H9 (cell line): Measurements from ENCODE around the gene TUT4. TPM values are rescaled to one million over a fixed set of nuclear protein-coding genes. Genes with fewer than 3 reads are reported as not detected.

Experiments used
- DNase-seq: peaks from one replicate; pipeline ENCODE4 v3.0.0-alpha.2; 2017
- H2AFZ ChIP-seq: one replicate; pipeline ENCODE4 v1.6.1; 2013; ENCODE audit warnings: mild to moderate bottlenecking, low read length, control low read depth, moderate library complexity
- H2AK5ac ChIP-seq: 2 replicates; pipeline ENCODE4 v1.6.1; 2013; ENCODE audit warnings: low read length, control low read depth, mixed read lengths; ENCODE audit not compliant: insufficient read length
- H2BK120ac ChIP-seq: one replicate; pipeline ENCODE4 v1.6.1; 2013; ENCODE audit warnings: low read depth, mild to moderate bottlenecking, low read length, control low read depth, inconsistent platforms; ENCODE audit not compliant: poor library complexity, severe bottlenecking
- H2BK12ac ChIP-seq: 2 replicates; pipeline ENCODE4 v1.6.1; 2013; ENCODE audit warnings: low read length, control low read depth, mixed read lengths, low read depth; ENCODE audit not compliant: insufficient read length
- H2BK15ac ChIP-seq: 2 replicates; pipeline ENCODE4 v1.6.1; 2013; ENCODE audit warnings: low read depth, low read length, control low read depth
- H2BK20ac ChIP-seq: one replicate; pipeline ENCODE4 v1.6.1; 2013; ENCODE audit warnings: low read depth, mild to moderate bottlenecking, low read length, control low read depth, inconsistent platforms; ENCODE audit not compliant: poor library complexity, severe bottlenecking
- H2BK5ac ChIP-seq: 2 replicates; pipeline ENCODE4 v1.6.1; 2013; ENCODE audit warnings: low read length, control low read depth, mixed read lengths; ENCODE audit not compliant: insufficient read length
- H3K14ac ChIP-seq: 2 replicates; pipeline ENCODE4 v1.6.1; 2013; ENCODE audit warnings: low read length, control low read depth; ENCODE audit not compliant: insufficient read depth
- H3K18ac ChIP-seq: 2 replicates; pipeline ENCODE4 v1.6.1; 2013; ENCODE audit warnings: low read depth, mild to moderate bottlenecking, mixed read lengths, low read length, control low read depth; ENCODE audit not compliant: insufficient read length
- H3K23ac ChIP-seq: 2 replicates; pipeline ENCODE4 v1.6.1; 2013; ENCODE audit warnings: low read length, control low read depth, mixed read lengths, low read depth; ENCODE audit not compliant: insufficient read length
- H3K23me2 ChIP-seq: 2 replicates; pipeline ENCODE4 v1.6.1; 2013; ENCODE audit warnings: low read depth, mild to moderate bottlenecking, mixed read lengths, low read length, control low read depth; ENCODE audit not compliant: insufficient read length, poor library complexity, severe bottlenecking
- H3K27ac ChIP-seq: 2 replicates; pipeline ENCODE4 v1.5.1; 2013; ENCODE audit warnings: low read length, control low read depth, mixed read lengths, low read depth; ENCODE audit not compliant: insufficient read length
- H3K27me3 ChIP-seq: 2 replicates; pipeline ENCODE4 v1.6.1; 2013; ENCODE audit warnings: low read length, control low read depth, inconsistent platforms; ENCODE audit not compliant: insufficient read depth
- H3K4ac ChIP-seq: 2 replicates; pipeline ENCODE4 v1.6.1; 2013; ENCODE audit warnings: low read depth, mild to moderate bottlenecking, control low read depth, inconsistent platforms, low read length, moderate library complexity
- H3K4me1 ChIP-seq: 2 replicates; pipeline ENCODE4 v1.6.1; 2013; ENCODE audit warnings: low read length, control low read depth, inconsistent platforms; ENCODE audit not compliant: insufficient read depth
- H3K4me2 ChIP-seq: 2 replicates; pipeline ENCODE4 v1.6.1; 2013; ENCODE audit warnings: low read length, control low read depth, mixed read lengths; ENCODE audit not compliant: insufficient read length, insufficient read depth
- H3K56ac ChIP-seq: 2 replicates; pipeline ENCODE4 v1.6.1; 2013; ENCODE audit warnings: low read depth, mild to moderate bottlenecking, mixed read lengths, low read length, control low read depth; ENCODE audit not compliant: insufficient read length
- H3K79me1 ChIP-seq: 2 replicates; pipeline ENCODE4 v1.6.1; 2013; ENCODE audit warnings: low read depth, mild to moderate bottlenecking, moderate library complexity, low read length, control low read depth, inconsistent platforms; ENCODE audit not compliant: insufficient read depth, poor library complexity, severe bottlenecking
- H3K79me2 ChIP-seq: 2 replicates; pipeline ENCODE4 v1.6.1; 2013; ENCODE audit warnings: low read length, control low read depth, inconsistent platforms; ENCODE audit not compliant: insufficient read depth
- H3K9ac ChIP-seq: 2 replicates; pipeline ENCODE4 v1.6.1; 2013; ENCODE audit warnings: low read length, control low read depth, mixed read lengths; ENCODE audit not compliant: insufficient read length; ENCODE audit errors: extremely low read depth
- H3K9me3 ChIP-seq: one replicate; pipeline ENCODE4 v1.6.1; 2013; ENCODE audit warnings: low read depth, low read length, inconsistent platforms; ENCODE audit not compliant: control insufficient read depth
- H3T11ph ChIP-seq: one replicate; pipeline ENCODE4 v1.6.1; 2013; ENCODE audit warnings: mild to moderate bottlenecking, low read length, control low read depth, inconsistent platforms
- H4K20me1 ChIP-seq: one replicate; pipeline ENCODE4 v1.6.1; 2013; ENCODE audit not compliant: control insufficient read depth, insufficient read length, insufficient read depth
- H4K5ac ChIP-seq: 2 replicates; pipeline ENCODE4 v1.6.1; 2013; ENCODE audit warnings: low read depth, mild to moderate bottlenecking, mixed read lengths, low read length, control low read depth; ENCODE audit not compliant: insufficient read length
- H4K8ac ChIP-seq: replicated peaks from 2 replicates; pipeline ENCODE4 v1.6.1; 2013; ENCODE audit warnings: low read length, control low read depth, mixed read lengths, low read depth; ENCODE audit not compliant: insufficient read length
- H4K91ac ChIP-seq: 2 replicates; pipeline ENCODE4 v1.6.1; 2013; ENCODE audit warnings: low read depth, mild to moderate bottlenecking, moderate library complexity, mixed read lengths, low read length, control low read depth; ENCODE audit not compliant: insufficient read length
- H3K27ac Mint-ChIP-seq, 3 experiments: 2 replicates in 2 of 3; 3 replicates in 1 of 3; pipeline ENCODE4 v1.8.0; 2020 to 2021; ENCODE audit warnings: mixed read lengths in 3 of 3, mild to moderate bottlenecking in 1 of 3, moderate library complexity in 1 of 3
- H3K27me3 Mint-ChIP-seq: 2 replicates; pipeline ENCODE4 v1.8.0; 2021; ENCODE audit warnings: low read depth, mild to moderate bottlenecking, moderate library complexity, mixed read lengths
- H3K36me3 Mint-ChIP-seq, 3 experiments: 2 replicates in 2 of 3; 3 replicates in 1 of 3; pipeline ENCODE4 v1.8.0; 2020 to 2021; ENCODE audit warnings: low read depth in 3 of 3, mixed read lengths in 3 of 3; ENCODE audit not compliant: insufficient read depth in 1 of 3
- H3K4me1 Mint-ChIP-seq, 2 experiments: 2 replicates each; pipeline ENCODE4 v1.8.0; 2020; ENCODE audit warnings: mixed read lengths in 2 of 2
- H3K4me3 Mint-ChIP-seq, 2 experiments: 2 replicates in 1 of 2; 3 replicates in 1 of 2; pipeline ENCODE4 v1.8.0; 2020 to 2021; ENCODE audit warnings: mild to moderate bottlenecking in 2 of 2, mixed read lengths in 2 of 2, moderate library complexity in 1 of 2
- H3K9me3 Mint-ChIP-seq, 2 experiments: 2 replicates in 1 of 2; 3 replicates in 1 of 2; pipeline ENCODE4 v1.8.0; 2020; ENCODE audit warnings: mild to moderate bottlenecking in 2 of 2, mixed read lengths in 2 of 2, moderate library complexity in 1 of 2
- WGBS: extraction: QIAGEN DNeasy Blood & Tissue Kit; methylation state at CpG from one replicate; pipeline ENCODE4 v1.1.7; 2013; ENCODE audit warnings: missing lambda C conversion rate, low lambda C conversion rate, mixed read lengths; ENCODE audit not compliant: insufficient read length; ENCODE audit errors: extremely low coverage; 5-methylcytosine and 5-hydroxymethylcytosine counted together
- total RNA-seq: library from RNA; stranded (reverse); gene quantifications from 2 replicates; pipeline ENCODE4 v1.2.1, GENCODE V29; 2021
- TF ChIP-seq, protein P1 (sequence below): fragments of 200-600 bp; sonication (generic); conservative IDR thresholded peaks from 3 replicates; pipeline ENCODE4 v1.8.0; 2021; ENCODE audit warnings: antibody characterized with exemption, mild to moderate bottlenecking

Gene TUT4
- total RNA-seq, 1 experiment from 2014 or later = 59.3 TPM

DNA sequence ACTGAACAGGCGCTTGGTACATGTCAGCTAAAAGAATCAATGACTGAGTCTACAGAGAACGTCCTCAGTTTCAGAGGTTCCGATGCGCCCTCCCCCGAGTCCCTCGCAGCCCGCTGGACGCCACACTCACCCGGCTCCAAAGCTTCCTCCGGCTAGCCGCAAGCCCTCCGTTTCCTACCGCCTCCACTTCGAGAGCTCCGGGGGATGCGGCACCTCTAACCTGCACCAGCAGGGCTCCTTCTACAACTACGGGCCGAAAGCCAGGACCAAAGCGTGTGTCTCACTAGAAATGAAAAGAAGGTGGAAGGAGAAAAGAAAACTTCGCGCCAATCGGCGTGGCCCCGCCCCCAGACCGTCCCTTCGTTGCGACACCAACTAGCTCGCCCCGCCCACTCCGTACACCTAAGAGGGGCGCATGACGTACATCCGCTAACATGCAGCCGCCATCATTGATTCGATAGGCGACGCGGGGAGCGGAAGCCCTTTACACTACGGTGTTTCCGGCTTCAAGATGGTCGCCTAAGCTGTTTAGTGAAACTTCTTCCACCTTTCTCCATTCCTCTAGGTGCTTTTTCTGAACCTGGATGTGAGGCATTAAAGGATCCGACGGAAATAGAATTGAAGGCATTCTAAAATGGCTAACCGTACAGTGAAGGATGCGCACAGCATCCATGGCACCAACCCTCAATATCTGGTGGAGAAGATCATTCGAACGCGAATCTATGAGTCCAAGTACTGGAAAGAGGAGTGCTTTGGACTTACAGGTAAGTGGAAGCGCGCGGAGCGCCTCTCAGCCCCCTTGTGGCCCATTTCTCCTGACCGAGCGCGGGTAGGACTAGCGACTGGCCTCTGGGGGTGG is 148.5 kb downstream of the TUT4 start, which contains the start of the genes ORC1 and PRPF38A:
Gene ORC1 (minus strand): TSS at position 308 of the 859 bp plus-strand sequence. CDS start 2,200 bp downstream, outside the sequence.
Gene PRPF38A (plus strand): TSS at position 487 of the 859 bp plus-strand sequence. CDS start 148 bp downstream, at position 635.
- Histone ChIP-seq H3K27ac (peak within 1 kb of the TSS; percentile 99), H4K20me1 (no peaks in the 10 kb centered on the region), H3K9ac (peak within 1 kb of the TSS; percentile 100), H4K5ac (peak within 1 kb of the TSS; percentile 95), H4K8ac (peak within 1 kb of the TSS; percentile 81), H3K23ac (peak within 1 kb of the TSS; percentile 6), H3K4me2 (peak within 1 kb of the TSS; percentile 96), H3K56ac (peak within 1 kb of the TSS; percentile 85), H3K23me2 (peaks cover 5% of the 10 kb centered on the region), H3K4ac (no peak within 1 kb of the TSS; the same call in 1 of the 2 replicates), H3K14ac (peak within 1 kb of the TSS; percentile 93), H4K91ac (peak within 1 kb of the TSS; percentile 47), H2BK12ac (no peak within 1 kb of the TSS), H2BK20ac (no peak within 1 kb of the TSS), H3K79me1 (peaks cover 2% of the 10 kb centered on the region), H3K27me3 (no peaks in the 10 kb centered on the region), H2AFZ (peak within 1 kb of the TSS; percentile 43), H2BK120ac (peak within 1 kb of the TSS; percentile 0), H3K9me3 (no peaks in the 10 kb centered on the region), H3T11ph (peak within 1 kb of the TSS; percentile 10), H3K79me2 (peaks cover 15% of the 10 kb centered on the region; the same call in 1 of the 2 replicates), H2BK5ac (peak within 1 kb of the TSS; percentile 87), H2BK15ac (no peak within 1 kb of the TSS), H3K4me1 (no peaks in the 10 kb centered on the region), H2AK5ac (no peak within 1 kb of the TSS), H3K18ac (peak within 1 kb of the TSS; percentile 93)
- TF ChIP-seq, protein P1, sequence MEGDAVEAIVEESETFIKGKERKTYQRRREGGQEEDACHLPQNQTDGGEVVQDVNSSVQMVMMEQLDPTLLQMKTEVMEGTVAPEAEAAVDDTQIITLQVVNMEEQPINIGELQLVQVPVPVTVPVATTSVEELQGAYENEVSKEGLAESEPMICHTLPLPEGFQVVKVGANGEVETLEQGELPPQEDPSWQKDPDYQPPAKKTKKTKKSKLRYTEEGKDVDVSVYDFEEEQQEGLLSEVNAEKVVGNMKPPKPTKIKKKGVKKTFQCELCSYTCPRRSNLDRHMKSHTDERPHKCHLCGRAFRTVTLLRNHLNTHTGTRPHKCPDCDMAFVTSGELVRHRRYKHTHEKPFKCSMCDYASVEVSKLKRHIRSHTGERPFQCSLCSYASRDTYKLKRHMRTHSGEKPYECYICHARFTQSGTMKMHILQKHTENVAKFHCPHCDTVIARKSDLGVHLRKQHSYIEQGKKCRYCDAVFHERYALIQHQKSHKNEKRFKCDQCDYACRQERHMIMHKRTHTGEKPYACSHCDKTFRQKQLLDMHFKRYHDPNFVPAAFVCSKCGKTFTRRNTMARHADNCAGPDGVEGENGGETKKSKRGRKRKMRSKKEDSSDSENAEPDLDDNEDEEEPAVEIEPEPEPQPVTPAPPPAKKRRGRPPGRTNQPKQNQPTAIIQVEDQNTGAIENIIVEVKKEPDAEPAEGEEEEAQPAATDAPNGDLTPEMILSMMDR = peak; percentile 73
- Mint-ChIP-seq H3K27me3 (no peaks in the 10 kb centered on the region), H3K27ac (peak within 1 kb of the TSS; percentile 100), H3K4me3 (peak within 1 kb of the TSS; percentile 100), H3K4me1 (peaks cover 21 to 23% of the 10 kb centered on the region in 2 experiments), H3K9me3 (no peaks in the 10 kb centered on the region; a peak in 1 of 5 replicates), H3K36me3 (peaks cover 43 to 68% (median 58%) of the 10 kb centered on the region in 3 experiments)
- WGBS = no CpG with 5 or more reads among the region's 57 CpGs
- DNase-seq = peak; percentile 96
